HG03520 (cell line): Measurements from ENCODE around the gene LSR.

Experiments
- ATAC-seq: cut with Tn5 transposase; IDR thresholded peaks from one replicate; pipeline ENCODE4 v1.9.1; 2021; ENCODE audit warnings: mild to moderate bottlenecking, moderate library complexity; ENCODE audit not compliant: unreplicated experiment

The LSR gene

DNA sequence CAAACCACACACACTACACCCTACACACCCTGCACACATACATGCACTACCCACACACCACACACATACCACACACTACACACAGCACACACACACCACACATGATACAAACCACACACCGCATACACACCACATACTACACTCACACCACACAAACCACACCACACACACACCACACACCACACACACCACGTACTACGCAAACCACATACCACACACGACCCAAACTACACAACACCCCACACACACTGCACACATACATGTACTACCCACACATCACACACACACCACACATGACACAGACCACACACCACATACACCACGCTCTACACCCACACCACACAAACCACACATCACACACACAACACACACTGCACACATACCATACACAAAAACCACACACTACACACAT is 49.8 kb downstream of the LSR start:
- ATAC-seq, result no peak

DNA sequence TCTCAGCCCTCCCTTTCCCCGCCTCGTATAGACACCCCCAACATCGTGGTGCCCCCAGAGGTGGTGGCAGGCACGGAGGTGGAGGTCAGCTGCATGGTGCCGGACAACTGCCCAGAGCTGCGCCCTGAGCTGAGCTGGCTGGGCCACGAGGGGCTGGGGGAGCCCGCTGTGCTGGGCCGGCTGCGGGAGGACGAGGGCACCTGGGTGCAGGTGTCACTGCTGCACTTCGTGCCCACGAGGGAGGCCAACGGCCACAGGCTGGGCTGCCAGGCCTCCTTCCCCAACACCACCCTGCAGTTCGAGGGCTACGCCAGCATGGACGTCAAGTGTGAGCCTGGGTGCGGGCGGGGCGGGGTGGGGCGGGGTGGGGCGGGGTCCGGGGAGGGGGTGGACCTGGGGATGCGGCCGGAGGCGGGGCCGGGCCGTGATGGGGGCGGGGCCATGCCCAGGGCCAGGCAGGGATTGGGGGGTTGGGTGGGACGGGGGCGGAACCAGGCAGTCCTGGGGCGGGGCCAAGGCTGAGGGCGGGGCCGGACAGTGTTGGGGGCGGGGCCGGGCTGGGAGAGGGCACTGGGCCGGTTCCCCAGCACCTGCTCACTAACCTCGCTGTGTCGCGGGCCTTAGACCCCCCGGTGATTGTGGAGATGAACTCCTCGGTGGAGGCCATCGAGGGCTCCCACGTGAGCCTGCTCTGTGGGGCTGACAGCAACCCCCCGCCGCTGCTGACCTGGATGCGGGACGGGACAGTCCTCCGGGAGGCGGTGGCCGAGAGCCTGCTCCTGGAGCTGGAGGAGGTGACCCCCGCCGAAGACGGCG is 50.9 kb downstream of the LSR start:
- no peak for ATAC-seq

DNA sequence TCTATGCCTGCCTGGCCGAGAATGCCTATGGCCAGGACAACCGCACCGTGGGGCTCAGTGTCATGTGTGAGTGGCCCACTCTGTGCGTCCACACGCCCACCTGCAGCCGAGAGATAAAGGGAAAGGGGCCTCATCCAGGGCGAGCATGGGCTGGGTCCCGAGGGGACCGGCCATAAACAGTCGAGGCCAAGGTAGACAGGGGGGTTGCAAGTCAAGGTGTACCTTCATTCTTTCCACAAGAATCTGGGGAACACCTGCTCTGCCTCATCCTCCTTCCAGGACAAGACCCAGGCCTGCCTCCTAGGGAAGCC is 51.5 kb downstream of the LSR start:
- ATAC-seq, result no peak

- no peak for ATAC-seq
Measured at GRCh38 chr19:35301961-35302360, 53.2 kb downstream of the LSR start.

GRCh38 chr19:35302446-35302845 is 53.6 kb downstream of the LSR start:
- no peak for ATAC-seq

- no peak for ATAC-seq
Measured at GRCh38 chr19:35303357-35303915, 54.6 kb downstream of the LSR start.

GRCh38 chr19:35304036-35304435 is 55.2 kb downstream of the LSR start:
- no peak for ATAC-seq

- ATAC-seq, result no peak
Measured at GRCh38 chr19:35305181-35305580, 56.4 kb downstream of the LSR start.

DNA sequence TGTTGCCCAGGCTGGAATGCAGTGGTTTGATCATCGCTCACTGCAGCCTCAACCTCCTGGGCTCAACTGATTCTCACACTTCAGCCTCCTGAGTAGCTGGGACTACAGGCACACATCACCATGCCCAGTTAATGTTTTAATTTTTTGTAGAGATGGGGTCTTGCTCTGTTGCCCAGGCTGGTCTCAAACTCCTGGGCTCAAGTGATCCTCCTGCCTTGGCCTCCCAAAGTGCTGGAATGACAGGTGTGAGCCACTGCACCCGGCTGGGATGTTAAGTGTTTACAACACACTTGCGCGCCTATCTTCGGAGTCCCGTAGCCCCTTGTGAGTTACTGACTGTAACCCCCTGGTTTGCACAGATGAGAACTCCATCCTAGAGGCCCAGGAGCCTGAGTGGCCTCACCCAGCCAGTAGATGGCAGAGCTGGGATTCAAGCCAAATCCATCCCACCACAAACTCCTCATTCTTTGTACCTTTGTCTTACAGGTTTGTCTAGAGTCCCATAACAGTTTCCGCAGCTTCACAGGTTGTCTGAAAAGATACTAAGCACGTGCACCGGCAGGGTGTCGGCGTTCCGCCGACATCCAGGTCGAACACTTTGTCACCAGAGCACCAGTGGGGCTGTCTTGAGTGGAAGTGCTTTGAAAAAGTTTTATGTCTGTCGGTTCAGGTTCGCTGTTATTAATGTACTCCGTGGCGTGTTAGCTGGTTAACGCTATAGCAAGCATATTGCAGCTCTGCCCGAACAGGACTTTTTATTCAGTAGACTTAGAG is 57.9 kb downstream of the LSR start:
- no peak for ATAC-seq

DNA sequence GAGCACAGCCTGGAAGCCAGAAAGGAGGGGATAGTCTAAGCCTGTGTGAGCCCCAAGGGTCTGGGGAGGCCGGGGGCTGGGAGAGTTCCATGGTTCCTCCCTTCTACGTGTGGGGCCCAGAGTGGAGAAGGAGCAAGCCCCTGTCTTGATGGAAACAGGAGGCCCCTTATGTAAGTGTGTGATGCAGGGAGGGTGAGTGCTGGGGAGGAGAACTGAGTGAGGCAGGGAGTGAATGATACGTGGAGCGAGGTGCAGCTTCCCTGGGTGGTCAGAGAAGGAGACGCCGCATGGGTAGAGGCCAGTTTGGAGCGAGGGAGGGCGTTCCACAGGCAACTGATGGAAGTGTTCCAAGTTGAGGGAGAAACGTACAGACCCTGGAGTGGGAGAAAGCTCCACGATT is 59.1 kb downstream of the LSR start:
- ATAC-seq, result no peak

GRCh38 chr19:35308910-35309309 is 60.1 kb downstream of the LSR start:
- ATAC-seq, result no peak

DNA sequence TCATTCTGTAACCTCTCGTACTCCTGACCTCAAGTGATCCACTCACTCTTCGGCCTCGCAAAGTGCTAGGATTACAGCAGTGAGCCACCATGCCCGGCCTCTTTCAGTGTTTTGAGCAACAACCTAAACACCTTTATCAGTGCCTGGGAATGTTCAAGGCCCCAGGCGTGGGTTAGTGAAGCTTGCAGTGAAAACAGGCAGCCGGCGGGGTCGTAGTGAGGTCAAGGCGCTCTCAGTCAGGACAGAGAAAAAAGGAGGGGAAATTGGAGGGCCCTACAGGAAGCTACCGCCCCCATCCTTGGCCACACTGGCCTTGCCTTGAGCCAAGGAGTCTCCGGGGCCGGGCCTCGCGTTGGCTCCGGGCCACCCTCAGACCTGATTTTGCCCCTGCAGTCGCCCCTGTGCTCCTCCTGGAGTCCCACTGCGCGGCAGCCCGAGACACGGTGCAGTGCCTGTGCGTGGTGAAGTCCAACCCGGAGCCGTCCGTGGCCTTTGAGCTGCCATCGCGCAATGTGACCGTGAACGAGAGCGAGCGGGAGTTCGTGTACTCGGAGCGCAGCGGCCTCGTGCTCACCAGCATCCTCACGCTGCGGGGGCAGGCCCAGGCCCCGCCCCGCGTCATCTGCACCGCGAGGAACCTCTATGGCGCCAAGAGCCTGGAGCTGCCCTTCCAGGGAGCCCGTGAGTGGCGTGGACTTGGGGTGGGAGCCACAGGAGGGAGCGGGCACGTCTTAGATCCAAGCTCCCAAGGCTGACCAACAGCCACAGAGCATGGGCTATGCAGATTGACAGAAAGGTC is 60.9 kb downstream of the LSR start:
- ATAC-seq, result no peak

DNA sequence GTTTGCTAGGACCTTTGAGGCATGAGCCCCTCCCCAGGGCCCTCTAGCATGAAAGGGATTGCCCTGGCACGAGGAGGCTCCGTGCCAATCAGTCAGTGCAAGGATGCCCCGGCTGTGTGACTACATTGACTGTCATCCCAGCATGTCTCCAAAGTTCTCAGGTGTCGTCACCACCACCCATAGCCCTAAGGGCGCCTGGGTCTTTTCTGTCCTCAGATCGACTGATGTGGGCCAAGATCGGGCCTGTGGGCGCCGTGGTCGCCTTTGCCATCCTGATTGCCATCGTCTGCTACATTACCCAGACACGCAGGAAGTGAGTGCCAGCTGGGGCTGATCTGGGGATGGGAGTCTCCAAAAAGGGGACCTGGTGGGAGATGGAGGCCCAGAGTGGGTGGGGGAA is 61.5 kb downstream of the LSR start:
- no peak for ATAC-seq

DNA sequence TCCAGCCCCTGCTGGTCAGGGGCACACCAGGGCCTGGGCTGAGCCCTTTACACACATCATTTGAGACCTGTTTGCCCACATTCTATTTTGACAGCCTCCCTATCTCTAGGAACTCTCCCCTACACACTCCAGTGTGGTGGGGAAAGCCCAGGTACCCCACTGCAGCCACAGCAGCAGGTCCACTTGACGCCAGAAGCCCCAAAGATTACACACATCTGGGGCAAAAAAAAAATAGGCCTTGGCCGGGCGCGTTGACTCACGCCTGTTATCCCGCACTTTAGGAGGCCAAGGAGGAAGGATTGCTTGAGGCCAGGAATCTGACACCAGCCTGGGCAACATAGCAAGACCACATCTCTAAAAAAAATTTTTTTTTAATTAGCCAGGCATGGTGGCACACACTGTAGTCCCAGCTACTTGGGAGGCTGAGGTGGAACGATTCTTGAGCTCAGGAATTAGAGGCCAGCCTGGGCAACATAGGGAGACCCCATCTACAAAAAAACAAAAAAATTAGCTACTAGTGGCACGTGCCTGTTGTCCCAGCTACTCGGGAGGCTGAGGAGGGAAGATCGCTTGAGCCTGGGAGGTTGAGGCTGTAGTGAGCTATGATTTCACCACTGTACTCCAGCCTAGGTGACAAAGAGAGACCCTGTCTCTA is 62.1 kb downstream of the LSR start:
- no peak for ATAC-seq

GRCh38 chr19:35311901-35312665 is 63.3 kb downstream of the LSR start:
- no peak for ATAC-seq

DNA sequence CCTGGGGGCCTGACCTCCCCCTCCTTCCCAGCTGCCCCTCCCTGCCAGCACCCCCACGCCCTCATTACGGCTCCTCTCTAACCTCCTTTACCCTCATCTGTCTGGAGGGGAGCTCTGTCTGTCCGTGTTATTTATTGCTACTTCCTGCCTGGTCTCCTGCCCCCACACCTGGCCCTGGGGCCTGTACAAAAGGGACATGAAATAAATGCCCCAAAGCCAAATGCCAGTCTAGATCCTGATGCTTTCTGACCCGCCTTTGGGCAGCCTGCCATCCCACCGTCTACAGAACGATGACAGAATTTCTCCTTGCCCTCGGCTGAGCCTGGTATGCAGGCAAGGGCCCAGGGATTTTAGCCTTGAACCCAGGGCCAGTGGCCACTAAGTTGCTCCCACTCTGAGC is 64.8 kb downstream of the LSR start:
- ATAC-seq, result no peak

GRCh38 chr19:35314031-35314430 is 65.2 kb downstream of the LSR start:
- no peak for ATAC-seq

- no peak for ATAC-seq
Measured at GRCh38 chr19:35314858-35315470, 66.2 kb downstream of the LSR start.

GRCh38 chr19:35315883-35316282 is 67.1 kb downstream of the LSR start:
- no peak for ATAC-seq

- no peak for ATAC-seq
Measured at GRCh38 chr19:35316560-35316959, 67.8 kb downstream of the LSR start.
